GM12878 (cell line): ENCODE data around the gene MAPKAPK2. TPM values are rescaled to one million over a fixed set of nuclear protein-coding genes. Genes with fewer than 3 reads are reported as not detected.

Experiments used
- BCL11A ChIP-seq: IDR thresholded peaks from 2 replicates; pipeline ENCODE4 v1.6.1; 2011; ENCODE audit warnings: low read depth, low read length
- BHLHE40 ChIP-seq, 2 experiments: fragments of 450-650 bp in 1 of 2; IDR thresholded peaks; 2 replicates each; pipeline ENCODE4 v1.6.1; 2011 to 2017; ENCODE audit warnings: low read depth in 2 of 2, borderline replicate concordance in 1 of 2, improper control_type of control experiment in 1 of 2, low read length in 1 of 2, mild to moderate bottlenecking in 1 of 2
- CREB1 ChIP-seq: IDR thresholded peaks from 2 replicates; pipeline ENCODE4 v1.6.1; 2012; ENCODE audit warnings: low read depth, mild to moderate bottlenecking, inconsistent platforms
- CUX1 ChIP-seq: IDR thresholded peaks from 2 replicates; pipeline ENCODE4 v1.6.1; 2012; ENCODE audit warnings: improper control_type of control experiment, low read depth, low read length; ENCODE audit not compliant: insufficient replicate concordance
- GABPA ChIP-seq: IDR thresholded peaks from 2 replicates; pipeline ENCODE4 v1.6.1; 2014; ENCODE audit warnings: antibody characterized with exemption, low read depth, mild to moderate bottlenecking, inconsistent platforms
- HDGF ChIP-seq: fragments of 450-650 bp; IDR thresholded peaks from 2 replicates; pipeline ENCODE4 v1.6.1; 2016; ENCODE audit warnings: antibody characterized with exemption
- MYC ChIP-seq: IDR thresholded peaks from 2 replicates; pipeline ENCODE4 v1.6.1; 2011; ENCODE audit warnings: mild to moderate bottlenecking, low read length, moderate library complexity, inconsistent platforms; ENCODE audit not compliant: insufficient read depth, insufficient replicate concordance, insufficient read length, severe bottlenecking
- NFXL1 ChIP-seq: fragments of 450-650 bp; IDR thresholded peaks from 2 replicates; pipeline ENCODE4 v1.6.1; 2017; ENCODE audit warnings: antibody characterized with exemption, mild to moderate bottlenecking, borderline replicate concordance
- RFX5 ChIP-seq: IDR thresholded peaks from 2 replicates; pipeline ENCODE4 v1.6.1; 2011; ENCODE audit warnings: low read depth, low read length, improper control_type of control experiment
- SMARCA5 ChIP-seq: fragments of 450-650 bp; IDR thresholded peaks from 2 replicates; pipeline ENCODE4 v1.6.1; 2017; ENCODE audit warnings: mild to moderate bottlenecking
- TAF1 ChIP-seq: IDR thresholded peaks from 2 replicates; pipeline ENCODE4 v1.6.1; 2011; ENCODE audit warnings: mild to moderate bottlenecking, low read depth, low read length, borderline replicate concordance
- WRNIP1 ChIP-seq: IDR thresholded peaks from 2 replicates; pipeline ENCODE4 v1.6.1; 2011; ENCODE audit warnings: low read depth, low read length, improper control_type of control experiment, borderline replicate concordance
- YBX1 ChIP-seq: fragments of 450-650 bp; IDR thresholded peaks from 2 replicates; pipeline ENCODE4 v1.6.1; 2016; ENCODE audit warnings: antibody characterized with exemption
- ZBTB33 ChIP-seq: fragments of 450-650 bp; IDR thresholded peaks from 2 replicates; pipeline ENCODE4 v1.6.1; 2017; ENCODE audit warnings: mild to moderate bottlenecking
- ZNF207 ChIP-seq: fragments of 450-650 bp; IDR thresholded peaks from 2 replicates; pipeline ENCODE4 v1.6.1; 2014; ENCODE audit warnings: antibody characterized with exemption, mild to moderate bottlenecking, borderline replicate concordance
- polyA plus RNA-seq, 11 experiments: library from polyadenylated mRNA; depleted of rRNA in 4 of 11; unstranded in 6 of 11; stranded (reverse) in 5 of 11; fragments of >200 nt; fragmentation: Nextera tagmentation in 4 of 11; fragmentation: Illumina TruSeq in 1 of 11; extraction: Ambion mirVana in 4 of 11; extraction: Trizol in 1 of 11; gene quantifications; 1 replicate in 1 of 11; 2 replicates in 10 of 11; pipeline versions ENCODE4 v1.2.1 to v1.2.3, GENCODE V29; 2011 to 2016; ENCODE audit warnings: inconsistent platforms in 2 of 11, missing spikeins in 2 of 11, low read depth in 1 of 11
- total RNA-seq, 4 experiments: library from RNA; depleted of rRNA in 3 of 4; stranded (reverse); fragments of >200 nt in 3 of 4; fragmentation: Illumina TruSeq in 1 of 4; extraction: Trizol in 1 of 4; gene quantifications; 2 replicates each; pipeline versions ENCODE4 v1.2.1 to v1.2.3, GENCODE V29; 2013 to 2021

Gene MAPKAPK2
- total and polyA plus RNA-seq, 10 of the 15 experiments (the other 5 are each of a cell fraction or from before 2014, with no cell fraction given), result 0.72 to 92.2 (median 49.3) TPM

DNA sequence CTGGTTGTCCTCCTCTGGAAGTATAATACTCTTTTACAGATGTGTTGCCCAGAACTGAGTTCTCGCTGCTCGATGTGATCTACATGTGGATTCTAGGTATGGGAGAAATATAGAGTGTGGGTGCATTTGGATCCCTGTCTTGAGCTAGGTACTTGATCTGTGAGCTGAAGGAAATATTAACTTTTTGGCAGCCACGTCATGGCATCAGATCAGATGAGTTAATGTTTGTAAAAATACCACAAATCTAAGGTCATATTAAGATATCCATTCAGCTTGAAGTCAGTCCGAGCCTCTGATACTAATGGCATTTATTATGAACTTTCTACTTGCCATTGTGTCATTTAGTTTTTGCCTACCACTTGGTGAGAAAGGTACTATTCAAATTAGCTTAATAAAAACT is 24.6 kb downstream of the MAPKAPK2 start (continued):
- TF ChIP-seq CUX1 (no peak), WRNIP1 (no peak), HDGF (no peak), ZBTB33 (no peak), GABPA (no peak), RFX5 (no peak), SMARCA5 (no peak), NFXL1 (no peak), CREB1 (no peak), BCL11A (no peak), YBX1 (no peak), TAF1 (no peak), BHLHE40 (IDR thresholded peaks at IDR 0.05; ENCODE audit: borderline replicate concordance in 1 of 2, low read depth in 2 of 2, low read length in 1 of 2) (no peak), ZNF207 (no peak), MYC (no peak)
